SK-N-SH (cell line): Measurements from ENCODE around the gene SP2.

Experiments used
- JUND ChIP-seq: IDR thresholded peaks from 2 replicates; pipeline ENCODE4 v1.4.0; 2012
- POLR2AphosphoS5 ChIP-seq: IDR thresholded peaks from 2 replicates; pipeline ENCODE4 v1.6.1; 2012; ENCODE audit warnings: low read depth, low read length
- SIN3A ChIP-seq: IDR thresholded peaks from 2 replicates; pipeline ENCODE4 v1.6.1; 2012; ENCODE audit warnings: low read depth, mild to moderate bottlenecking, low read length, moderate library complexity, borderline replicate concordance
- TEAD4 ChIP-seq: IDR thresholded peaks from 2 replicates; pipeline ENCODE4 v1.4.0; 2012; ENCODE audit warnings: mild to moderate bottlenecking, borderline replicate concordance; ENCODE audit not compliant: insufficient read depth
- TF ChIP-seq, protein P1 (sequence below): fragments of 200-600 bp; sonication (generic); IDR thresholded peaks from 2 replicates; pipeline ENCODE4 v1.6.1; 2017; ENCODE audit warnings: antibody characterized with exemption, mild to moderate bottlenecking, moderate library complexity
- TF ChIP-seq, protein P2 (sequence below): IDR thresholded peaks from 2 replicates; pipeline ENCODE4; 2012
- TF ChIP-seq, protein P3 (sequence below): IDR thresholded peaks from 2 replicates; pipeline ENCODE4 v1.4.0; 2012; ENCODE audit warnings: low read depth, borderline replicate concordance

DNA sequence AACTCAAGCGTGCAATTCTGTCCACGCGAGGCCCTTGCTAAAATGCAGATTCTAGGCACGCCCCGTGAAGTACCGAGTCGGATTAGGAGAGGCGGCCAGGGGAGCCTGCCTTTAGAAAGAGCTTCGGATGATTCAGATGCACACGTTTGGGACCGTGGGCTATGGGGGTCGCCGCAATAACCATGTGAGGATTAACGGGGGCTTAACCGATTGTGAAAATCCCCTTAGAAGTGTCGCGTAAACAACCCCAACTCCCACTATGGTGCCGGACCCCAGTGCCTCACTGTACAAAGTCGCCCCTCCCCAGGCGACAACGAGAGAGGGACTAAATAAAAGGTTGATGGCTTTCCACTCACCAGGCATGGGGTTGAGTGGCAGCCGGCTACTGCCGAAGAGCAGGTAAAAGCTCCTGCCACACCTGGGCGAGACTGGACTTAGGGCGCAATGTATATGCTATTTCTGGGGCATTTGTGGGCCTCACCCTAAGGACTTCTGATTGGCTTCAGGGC, 635 bp upstream of the SP2 start:
- TF ChIP-seq, protein P1, sequence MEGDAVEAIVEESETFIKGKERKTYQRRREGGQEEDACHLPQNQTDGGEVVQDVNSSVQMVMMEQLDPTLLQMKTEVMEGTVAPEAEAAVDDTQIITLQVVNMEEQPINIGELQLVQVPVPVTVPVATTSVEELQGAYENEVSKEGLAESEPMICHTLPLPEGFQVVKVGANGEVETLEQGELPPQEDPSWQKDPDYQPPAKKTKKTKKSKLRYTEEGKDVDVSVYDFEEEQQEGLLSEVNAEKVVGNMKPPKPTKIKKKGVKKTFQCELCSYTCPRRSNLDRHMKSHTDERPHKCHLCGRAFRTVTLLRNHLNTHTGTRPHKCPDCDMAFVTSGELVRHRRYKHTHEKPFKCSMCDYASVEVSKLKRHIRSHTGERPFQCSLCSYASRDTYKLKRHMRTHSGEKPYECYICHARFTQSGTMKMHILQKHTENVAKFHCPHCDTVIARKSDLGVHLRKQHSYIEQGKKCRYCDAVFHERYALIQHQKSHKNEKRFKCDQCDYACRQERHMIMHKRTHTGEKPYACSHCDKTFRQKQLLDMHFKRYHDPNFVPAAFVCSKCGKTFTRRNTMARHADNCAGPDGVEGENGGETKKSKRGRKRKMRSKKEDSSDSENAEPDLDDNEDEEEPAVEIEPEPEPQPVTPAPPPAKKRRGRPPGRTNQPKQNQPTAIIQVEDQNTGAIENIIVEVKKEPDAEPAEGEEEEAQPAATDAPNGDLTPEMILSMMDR, result no peak
- TF ChIP-seq SIN3A, result no peak
- no peak for TF ChIP-seq JUND
- TF ChIP-seq TEAD4, result no peak
- TF ChIP-seq, protein P2, sequence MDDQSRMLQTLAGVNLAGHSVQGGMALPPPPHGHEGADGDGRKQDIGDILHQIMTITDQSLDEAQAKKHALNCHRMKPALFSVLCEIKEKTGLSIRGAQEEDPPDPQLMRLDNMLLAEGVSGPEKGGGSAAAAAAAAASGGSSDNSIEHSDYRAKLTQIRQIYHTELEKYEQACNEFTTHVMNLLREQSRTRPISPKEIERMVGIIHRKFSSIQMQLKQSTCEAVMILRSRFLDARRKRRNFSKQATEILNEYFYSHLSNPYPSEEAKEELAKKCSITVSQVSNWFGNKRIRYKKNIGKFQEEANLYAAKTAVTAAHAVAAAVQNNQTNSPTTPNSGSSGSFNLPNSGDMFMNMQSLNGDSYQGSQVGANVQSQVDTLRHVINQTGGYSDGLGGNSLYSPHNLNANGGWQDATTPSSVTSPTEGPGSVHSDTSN, result no peak
- TF ChIP-seq, protein P3, sequence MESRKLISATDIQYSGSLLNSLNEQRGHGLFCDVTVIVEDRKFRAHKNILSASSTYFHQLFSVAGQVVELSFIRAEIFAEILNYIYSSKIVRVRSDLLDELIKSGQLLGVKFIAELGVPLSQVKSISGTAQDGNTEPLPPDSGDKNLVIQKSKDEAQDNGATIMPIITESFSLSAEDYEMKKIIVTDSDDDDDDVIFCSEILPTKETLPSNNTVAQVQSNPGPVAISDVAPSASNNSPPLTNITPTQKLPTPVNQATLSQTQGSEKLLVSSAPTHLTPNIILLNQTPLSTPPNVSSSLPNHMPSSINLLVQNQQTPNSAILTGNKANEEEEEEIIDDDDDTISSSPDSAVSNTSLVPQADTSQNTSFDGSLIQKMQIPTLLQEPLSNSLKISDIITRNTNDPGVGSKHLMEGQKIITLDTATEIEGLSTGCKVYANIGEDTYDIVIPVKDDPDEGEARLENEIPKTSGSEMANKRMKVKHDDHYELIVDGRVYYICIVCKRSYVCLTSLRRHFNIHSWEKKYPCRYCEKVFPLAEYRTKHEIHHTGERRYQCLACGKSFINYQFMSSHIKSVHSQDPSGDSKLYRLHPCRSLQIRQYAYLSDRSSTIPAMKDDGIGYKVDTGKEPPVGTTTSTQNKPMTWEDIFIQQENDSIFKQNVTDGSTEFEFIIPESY, result no peak
- peak; percentile 98 for TF ChIP-seq POLR2AphosphoS5
